Measurements from ENCODE around the gene THSD7A.

DNA sequence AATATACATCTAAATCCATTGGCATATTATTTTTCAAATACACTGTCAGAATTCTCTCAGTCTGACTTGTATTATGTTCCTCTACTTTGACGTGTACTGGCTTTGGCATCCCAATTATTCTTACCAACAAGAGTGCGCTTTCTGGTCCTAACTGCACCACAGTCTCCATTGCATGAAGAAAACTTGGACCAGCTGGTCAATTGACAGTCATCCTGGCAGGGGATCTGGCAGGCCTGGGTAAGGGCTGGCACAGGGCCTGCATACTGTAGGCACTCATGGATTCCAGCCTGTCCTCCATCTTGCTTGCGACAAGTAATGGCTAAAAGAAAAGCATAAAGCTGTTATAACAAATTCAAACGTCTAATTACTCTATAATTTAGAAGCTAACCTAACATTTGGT is 384.9 kb downstream of the THSD7A start:
- TF ChIP-seq, protein P1, sequence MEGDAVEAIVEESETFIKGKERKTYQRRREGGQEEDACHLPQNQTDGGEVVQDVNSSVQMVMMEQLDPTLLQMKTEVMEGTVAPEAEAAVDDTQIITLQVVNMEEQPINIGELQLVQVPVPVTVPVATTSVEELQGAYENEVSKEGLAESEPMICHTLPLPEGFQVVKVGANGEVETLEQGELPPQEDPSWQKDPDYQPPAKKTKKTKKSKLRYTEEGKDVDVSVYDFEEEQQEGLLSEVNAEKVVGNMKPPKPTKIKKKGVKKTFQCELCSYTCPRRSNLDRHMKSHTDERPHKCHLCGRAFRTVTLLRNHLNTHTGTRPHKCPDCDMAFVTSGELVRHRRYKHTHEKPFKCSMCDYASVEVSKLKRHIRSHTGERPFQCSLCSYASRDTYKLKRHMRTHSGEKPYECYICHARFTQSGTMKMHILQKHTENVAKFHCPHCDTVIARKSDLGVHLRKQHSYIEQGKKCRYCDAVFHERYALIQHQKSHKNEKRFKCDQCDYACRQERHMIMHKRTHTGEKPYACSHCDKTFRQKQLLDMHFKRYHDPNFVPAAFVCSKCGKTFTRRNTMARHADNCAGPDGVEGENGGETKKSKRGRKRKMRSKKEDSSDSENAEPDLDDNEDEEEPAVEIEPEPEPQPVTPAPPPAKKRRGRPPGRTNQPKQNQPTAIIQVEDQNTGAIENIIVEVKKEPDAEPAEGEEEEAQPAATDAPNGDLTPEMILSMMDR (IDR thresholded peaks at IDR 0.05; ENCODE audit: poor library complexity, severe bottlenecking) = no peak
- TF ChIP-seq RAD21 (conservative IDR thresholded peaks at IDR 0.05) (no peak), MXI1 (conservative IDR thresholded peaks at IDR 0.05; ENCODE audit: poor library complexity, severe bottlenecking) (no peak), EZH2 (IDR thresholded peaks at IDR 0.05; ENCODE audit: borderline replicate concordance, insufficient read depth, low read length, poor library complexity, severe bottlenecking) (no peak), POLR2AphosphoS5 (IDR thresholded peaks at IDR 0.05) (no peak), TAF1 (IDR thresholded peaks at IDR 0.05; ENCODE audit: low read depth) (no peak), SMC3 (conservative IDR thresholded peaks at IDR 0.05; ENCODE audit: poor library complexity) (no peak), EP300 (conservative IDR thresholded peaks at IDR 0.05; ENCODE audit: poor library complexity, severe bottlenecking) (no peak)
- TF ChIP-seq, protein P2, sequence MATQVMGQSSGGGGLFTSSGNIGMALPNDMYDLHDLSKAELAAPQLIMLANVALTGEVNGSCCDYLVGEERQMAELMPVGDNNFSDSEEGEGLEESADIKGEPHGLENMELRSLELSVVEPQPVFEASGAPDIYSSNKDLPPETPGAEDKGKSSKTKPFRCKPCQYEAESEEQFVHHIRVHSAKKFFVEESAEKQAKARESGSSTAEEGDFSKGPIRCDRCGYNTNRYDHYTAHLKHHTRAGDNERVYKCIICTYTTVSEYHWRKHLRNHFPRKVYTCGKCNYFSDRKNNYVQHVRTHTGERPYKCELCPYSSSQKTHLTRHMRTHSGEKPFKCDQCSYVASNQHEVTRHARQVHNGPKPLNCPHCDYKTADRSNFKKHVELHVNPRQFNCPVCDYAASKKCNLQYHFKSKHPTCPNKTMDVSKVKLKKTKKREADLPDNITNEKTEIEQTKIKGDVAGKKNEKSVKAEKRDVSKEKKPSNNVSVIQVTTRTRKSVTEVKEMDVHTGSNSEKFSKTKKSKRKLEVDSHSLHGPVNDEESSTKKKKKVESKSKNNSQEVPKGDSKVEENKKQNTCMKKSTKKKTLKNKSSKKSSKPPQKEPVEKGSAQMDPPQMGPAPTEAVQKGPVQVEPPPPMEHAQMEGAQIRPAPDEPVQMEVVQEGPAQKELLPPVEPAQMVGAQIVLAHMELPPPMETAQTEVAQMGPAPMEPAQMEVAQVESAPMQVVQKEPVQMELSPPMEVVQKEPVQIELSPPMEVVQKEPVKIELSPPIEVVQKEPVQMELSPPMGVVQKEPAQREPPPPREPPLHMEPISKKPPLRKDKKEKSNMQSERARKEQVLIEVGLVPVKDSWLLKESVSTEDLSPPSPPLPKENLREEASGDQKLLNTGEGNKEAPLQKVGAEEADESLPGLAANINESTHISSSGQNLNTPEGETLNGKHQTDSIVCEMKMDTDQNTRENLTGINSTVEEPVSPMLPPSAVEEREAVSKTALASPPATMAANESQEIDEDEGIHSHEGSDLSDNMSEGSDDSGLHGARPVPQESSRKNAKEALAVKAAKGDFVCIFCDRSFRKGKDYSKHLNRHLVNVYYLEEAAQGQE (IDR thresholded peaks at IDR 0.05; ENCODE audit: borderline replicate concordance) = no peak
